GM20431 (cell line): ENCODE results near the gene TUT7.
"Not testable (repeated sequence)": the region's sequence is repeated elsewhere in the genome, so short reads cannot be mapped to it uniquely, and the experiment has no call there.

ENCODE experiments used
- in situ Hi-C: fragments of 300-500 bp; cut with MseI, MboI; formaldehyde crosslinking; loops from one replicate; pipeline ENCODE4 v1.15.0; 2020; ENCODE audit warnings: low sequenced_read_pairs; ENCODE audit not compliant: unreplicated experiment

TUT7 gene

GRCh38 chr9:86312959-86313358 lies 41.3 kb downstream of the TUT7 start:
- in situ Hi-C loops = not testable (repeated sequence)

GRCh38 chr9:86308687-86309086 lies 45.5 kb downstream of the TUT7 start:
- in situ Hi-C loops = no loop called here

GRCh38 chr9:86304236-86304730 lies 49.9 kb downstream of the TUT7 start:
- in situ Hi-C loops = no loop called here

GRCh38 chr9:86303316-86303975 lies 50.8 kb downstream of the TUT7 start:
- in situ Hi-C loops = no loop called here

- in situ Hi-C loops = no loop called here
These were observed 52.5 kb downstream of the TUT7 start for GRCh38 chr9:86301686-86302085.

GRCh38 chr9:86300701-86301100 lies 53.5 kb downstream of the TUT7 start:
- in situ Hi-C loops = no loop called here

GRCh38 chr9:86298873-86299272 lies 55.3 kb downstream of the TUT7 start:
- in situ Hi-C loops = no loop called here

- in situ Hi-C loops = not testable (repeated sequence)
These were observed 63.9 kb downstream of the TUT7 start for GRCh38 chr9:86290341-86290740.

GRCh38 chr9:86288499-86289198 lies 65.6 kb downstream of the TUT7 start:
- in situ Hi-C loops = no loop called here

- in situ Hi-C loops = no loop called here
These were observed 67.2 kb downstream of the TUT7 start for GRCh38 chr9:86287013-86287412.

- in situ Hi-C loops = no loop called here
These were observed 67.9 kb downstream of the TUT7 start for GRCh38 chr9:86286278-86286677.

- in situ Hi-C loops = no loop called here
These were observed 68.9 kb downstream of the TUT7 start for GRCh38 chr9:86285261-86285660.

- in situ Hi-C loops = no loop called here
These were observed 71.2 kb downstream of the TUT7 start for GRCh38 chr9:86282979-86283535.

- in situ Hi-C loops = no loop called here
These were observed 71.9 kb downstream of the TUT7 start, which contains the start of gene ISCA1 for GRCh38 chr9:86282077-86282978. TSS of gene ISCA1 (minus strand) at chr9:86282538. CDS start at chr9:86282458, 80 bp downstream.

- in situ Hi-C loops = no loop called here
These were observed 72.6 kb downstream of the TUT7 start for GRCh38 chr9:86281593-86282076.

GRCh38 chr9:86280580-86280979 lies 73.6 kb downstream of the TUT7 start:
- in situ Hi-C loops = no loop called here

GRCh38 chr9:86279839-86280238 lies 74.4 kb downstream of the TUT7 start:
- in situ Hi-C loops = no loop called here

GRCh38 chr9:86277072-86277471 lies 77.1 kb downstream of the TUT7 start:
- in situ Hi-C loops = no loop called here

- in situ Hi-C loops = no loop called here
These were observed 78.2 kb downstream of the TUT7 start for GRCh38 chr9:86275962-86276361.
